AG04449 (cell line): Measurements from ENCODE around the gene NANOS3.
A peak's percentile ranks its signal among the peaks of the same experiment; 100 is the strongest.

ENCODE experiments used
- CTCF ChIA-PET: fragments of 350-600 bp; formaldehyde crosslinking; extraction: SDS; loops from one replicate; lab custom pipeline; 2021; ENCODE audit warnings: antibody characterized with exemption; lab: Yijun Ruan, JAX
- POLR2A ChIA-PET: fragments of 400-600, 350-600 bp; formaldehyde crosslinking; extraction: SDS; loops from one replicate; lab custom pipeline; 2020; ENCODE audit warnings: antibody characterized with exemption, inconsistent platforms; lab: Yijun Ruan, JAX
- DNase-seq: peaks from one replicate; pipeline ENCODE4 v3.0.0-alpha.2; 2010; ENCODE audit warnings: low read depth, low spot score
- H3K4me3 ChIP-seq: 2 replicates; pipeline ENCODE4 v1.5.1; 2011; ENCODE audit warnings: low read depth, mild to moderate bottlenecking, control low read depth, low read length
- CTCF ChIP-seq: IDR thresholded peaks from one replicate; pipeline ENCODE4 v1.5.1; 2011; ENCODE audit warnings: mild to moderate bottlenecking, moderate library complexity, low read length, control low read depth, inconsistent platforms; ENCODE audit not compliant: insufficient read depth; ENCODE audit errors: missing control alignments

NANOS3 gene

GRCh38 chr19:13899912-13900584 is 23.1 kb downstream of the NANOS3 start:
- TF ChIP-seq CTCF = no peak
- POLR2A ChIA-PET = no interaction called here
- no peak for DNase-seq
- CTCF ChIA-PET = interaction anchor here (1.0 to 3.2 kb wide), 3 partner anchors 11 to 19 kb away, joined by 4 to 10 read pairs (median 5); no protein-coding TSS in a partner anchor
- H3K4me3 ChIP-seq = no peak overlapping the region

- TF ChIP-seq CTCF = peak; percentile 8
- POLR2A ChIA-PET = no interaction called here
- no peak overlapping the region for H3K4me3 ChIP-seq
- DNase-seq = no peak
- CTCF ChIA-PET = interaction anchor here (0.8 to 2.5 kb wide), 11 partner anchors 10 to 173 kb away, joined by 3 to 10 read pairs (median 4); partner anchors contain the start of gene IL27RA
Observed at GRCh38 chr19:13902993-13903555, 26.1 kb downstream of the NANOS3 start.

DNA sequence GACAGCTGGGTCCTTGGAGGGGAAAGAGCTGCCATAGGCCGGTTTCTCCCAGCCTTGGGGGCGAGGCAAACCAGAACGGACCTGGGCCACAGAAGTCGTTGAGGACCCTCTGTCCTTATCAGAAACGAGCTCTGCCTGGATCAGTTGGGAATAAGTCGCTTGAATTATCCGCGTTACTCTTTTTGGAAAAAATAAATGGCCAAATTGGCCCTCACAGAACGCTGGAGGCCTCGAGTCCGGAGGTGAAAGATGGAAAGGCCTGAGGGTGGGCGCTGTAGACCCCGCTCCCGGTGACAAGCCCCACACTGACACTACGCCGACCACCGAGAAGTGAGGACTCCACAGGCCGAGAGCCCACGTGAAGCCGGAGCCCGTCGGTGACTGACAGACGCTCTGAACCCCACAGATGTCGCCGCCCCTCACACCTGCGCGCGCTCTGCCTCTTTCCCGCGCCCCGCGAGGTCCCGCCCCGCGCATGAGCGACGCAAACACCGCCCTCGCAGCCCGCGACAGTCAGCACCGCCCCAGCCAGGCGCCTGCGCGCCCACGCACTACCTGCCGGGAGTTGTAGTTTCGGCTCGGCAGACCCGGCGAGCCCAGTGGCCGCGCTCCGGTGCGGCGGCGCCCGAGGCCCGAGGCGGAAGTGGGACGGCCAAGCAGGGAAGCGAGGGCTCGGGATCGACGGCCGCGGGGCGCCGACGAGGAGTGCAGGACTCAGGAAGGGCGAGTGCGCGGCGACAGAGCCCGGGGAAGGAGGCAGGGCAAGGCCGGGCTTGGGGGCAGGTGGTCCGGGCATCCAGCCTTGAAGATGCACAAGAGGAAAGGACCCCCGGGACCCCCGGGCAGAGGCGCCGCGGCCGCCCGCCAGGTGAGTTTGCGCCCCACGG is 28.9 kb downstream of the NANOS3 start, which contains the start of the genes BRME1 and CC2D1A:
TSS of gene BRME1 (minus strand) at position 484 of the 887 bp plus-strand sequence. CDS start 1,225 bp downstream, outside the sequence.
TSS of gene CC2D1A (plus strand) at position 568 of the 887 bp plus-strand sequence. CDS start at position 809, 241 bp downstream.
- ChIA-PET POLR2A (no interaction called here), CTCF (interaction anchor here (0.8 to 2.3 kb wide), 4 partner anchors 22 to 167 kb away, joined by 3 to 12 read pairs (median 4); partner anchors contain the start of genes IL27RA and MISP3)
- H3K4me3 ChIP-seq = peak within 1 kb of the TSS; percentile 87
- no peak for TF ChIP-seq CTCF
- no peak for DNase-seq

DNA sequence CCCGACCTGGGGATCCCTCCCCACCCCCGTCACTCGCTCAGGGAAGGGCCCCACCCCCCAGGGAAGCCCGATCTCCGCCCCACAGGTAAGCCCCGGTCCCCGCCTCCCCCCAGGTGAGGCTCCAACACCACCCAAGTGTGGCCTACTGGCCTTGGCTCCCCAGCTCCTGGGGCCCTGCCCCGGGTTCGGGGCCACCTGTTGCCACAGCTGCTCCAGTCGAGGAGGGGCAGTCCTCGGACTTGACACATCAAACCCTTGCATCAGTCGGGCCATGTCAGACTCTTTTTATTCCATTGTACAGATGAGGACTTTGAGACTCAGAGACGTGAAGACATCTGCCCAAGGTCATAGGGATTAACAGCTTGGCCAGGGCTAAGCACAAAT is 29.6 kb downstream of the NANOS3 start:
- TF ChIP-seq CTCF = no peak
- ChIA-PET CTCF (interaction anchor here (0.7 to 2.3 kb wide), 10 partner anchors 21 to 229 kb away, joined by 3 to 12 read pairs (median 3); partner anchors contain the start of genes ASF1B, IL27RA, MISP3 and PODNL1), POLR2A (no interaction called here)
- H3K4me3 ChIP-seq = peak overlapping the region; percentile 87
- DNase-seq = no peak

GRCh38 chr19:13906910-13907309 is 30.0 kb downstream of the NANOS3 start:
- POLR2A ChIA-PET = no interaction called here
- H3K4me3 ChIP-seq = peak overlapping the region; percentile 87
- TF ChIP-seq CTCF = no peak

More at GRCh38 chr19:13906910-13907309, 30.0 kb downstream of the NANOS3 start:
- DNase-seq = no peak
- CTCF ChIA-PET = interaction anchor here (0.7 to 2.3 kb wide), 10 partner anchors 21 to 229 kb away, joined by 3 to 12 read pairs (median 3); partner anchors contain the start of genes ASF1B, IL27RA, MISP3 and PODNL1
